Measurements from ENCODE around the gene GFY.
A peak's percentile ranks its signal among the peaks of the same experiment; 100 is the strongest.
"Not testable (repeated sequence)": the region's sequence is repeated elsewhere in the genome, so short reads cannot be mapped to it uniquely, and the experiment has no call there.

The GFY gene

DNA sequence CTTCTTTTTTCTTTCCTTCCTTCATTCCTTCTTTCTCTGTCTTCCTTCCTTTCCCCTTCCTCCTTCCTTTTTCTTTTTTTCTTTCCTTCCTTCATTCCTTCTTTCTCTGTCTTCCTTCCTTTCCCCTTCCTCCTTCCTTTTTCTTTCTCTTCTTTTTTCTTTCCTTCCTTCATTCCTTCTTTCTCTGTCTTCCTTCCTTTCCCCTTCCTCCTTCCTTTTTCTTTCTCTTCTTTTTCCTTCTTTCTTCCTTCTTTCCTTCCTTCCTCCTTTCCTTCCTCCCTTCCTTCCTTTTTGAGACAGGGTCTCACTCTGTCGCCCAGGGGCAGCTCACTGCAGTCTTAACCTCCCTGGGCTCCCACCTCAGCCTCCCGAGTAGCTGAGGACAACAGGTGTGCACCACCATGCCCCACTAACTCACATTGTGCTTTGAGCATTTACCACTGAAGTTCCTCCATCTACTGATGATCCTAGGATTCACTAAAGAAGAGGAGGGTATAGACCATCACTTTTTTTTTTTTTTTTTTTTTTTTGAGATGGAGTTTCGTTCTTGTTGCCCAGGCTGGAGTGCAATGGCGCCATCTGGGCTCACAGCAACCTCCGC, 19.0 kb downstream of the GFY start:
- peak; percentile 35 for DNase-seq (ENCODE audit: low spot score)

DNA sequence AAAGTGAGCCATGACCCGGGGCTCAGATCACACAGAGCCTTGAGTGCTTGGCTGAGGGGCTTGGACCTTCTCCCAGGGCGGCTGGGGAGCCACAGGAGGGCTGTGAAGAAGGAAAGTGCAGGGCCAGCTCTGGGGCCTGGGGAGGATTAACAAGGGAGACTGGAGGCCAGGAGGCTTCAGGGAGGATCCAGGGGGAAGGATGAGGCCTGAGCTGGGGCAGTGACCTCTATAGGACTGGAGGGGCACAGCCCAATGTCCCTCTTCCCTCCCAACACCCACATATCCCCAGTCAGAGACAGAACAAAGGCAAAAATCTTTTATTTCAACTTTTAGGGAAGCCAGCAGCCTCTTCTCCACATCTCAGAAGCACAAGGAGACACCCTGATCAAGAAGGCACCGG, 20.8 kb downstream of the GFY start:
- no peak for DNase-seq (ENCODE audit: low spot score)

DNA sequence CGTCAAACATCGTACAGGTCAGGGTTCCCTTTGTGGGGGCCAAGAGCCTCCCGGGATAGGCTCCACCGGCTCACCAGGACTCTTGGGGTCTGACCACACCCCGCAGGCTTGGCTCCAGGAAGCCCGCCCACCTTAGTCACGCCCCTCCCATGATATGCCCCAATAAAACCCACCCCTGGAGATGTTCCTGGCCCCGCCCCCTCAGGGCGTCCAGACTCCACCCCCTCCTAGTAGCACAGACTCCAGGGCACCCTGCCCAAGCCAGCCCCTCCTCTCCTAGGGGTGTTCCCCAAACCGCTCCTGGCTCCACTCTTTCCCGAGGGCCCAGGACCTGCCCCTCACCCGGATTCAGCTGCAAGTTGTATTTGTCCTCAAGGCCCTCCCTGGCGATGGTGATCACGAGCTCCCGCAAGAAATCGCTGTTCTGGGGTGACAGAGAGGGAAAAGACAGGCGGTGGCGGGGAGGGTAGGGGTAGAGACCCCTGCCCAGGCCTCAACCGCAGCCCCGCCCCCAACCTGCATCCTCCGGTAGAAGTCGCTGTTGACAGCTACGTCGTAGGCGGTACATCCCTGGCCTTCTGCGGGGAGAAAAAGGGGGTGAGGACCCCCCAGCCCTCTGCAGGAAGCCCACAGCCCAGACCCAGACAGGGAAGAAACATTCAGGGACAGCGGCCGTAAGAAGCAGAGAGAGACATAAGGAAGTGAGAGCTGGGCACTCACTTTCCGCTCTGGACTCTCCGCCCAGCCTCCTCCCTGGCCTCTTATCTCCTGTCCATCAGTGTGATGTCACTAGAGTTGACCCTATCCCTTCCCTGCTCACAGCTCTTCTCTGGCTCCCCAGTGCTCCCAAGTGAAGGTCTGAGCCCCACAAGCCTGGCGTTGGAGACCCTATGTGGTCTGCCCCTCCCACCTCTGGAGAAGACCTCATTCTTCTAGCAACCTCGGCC, 22.6 kb downstream of the GFY start:
- peak; percentile 86 for DNase-seq (ENCODE audit: low spot score)

DNA sequence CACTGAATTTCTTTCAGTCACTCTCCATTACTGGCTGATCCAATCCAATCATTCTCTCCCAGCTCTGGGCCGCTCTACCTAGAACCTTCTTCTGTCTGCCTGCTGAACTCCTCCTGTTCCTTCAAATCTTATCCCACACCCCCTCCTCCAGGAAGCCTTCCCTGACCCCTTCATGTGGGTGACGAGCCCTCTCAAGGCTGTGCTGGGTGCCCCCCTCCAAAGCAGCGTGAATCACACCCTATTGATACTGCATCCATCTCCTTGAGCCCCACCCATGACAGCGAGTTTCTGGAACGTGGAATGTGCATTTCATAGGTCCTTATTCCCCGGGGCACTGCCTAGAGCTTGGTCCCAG, 23.2 kb downstream of the GFY start:
- DNase-seq (ENCODE audit: low spot score): no peak

DNA sequence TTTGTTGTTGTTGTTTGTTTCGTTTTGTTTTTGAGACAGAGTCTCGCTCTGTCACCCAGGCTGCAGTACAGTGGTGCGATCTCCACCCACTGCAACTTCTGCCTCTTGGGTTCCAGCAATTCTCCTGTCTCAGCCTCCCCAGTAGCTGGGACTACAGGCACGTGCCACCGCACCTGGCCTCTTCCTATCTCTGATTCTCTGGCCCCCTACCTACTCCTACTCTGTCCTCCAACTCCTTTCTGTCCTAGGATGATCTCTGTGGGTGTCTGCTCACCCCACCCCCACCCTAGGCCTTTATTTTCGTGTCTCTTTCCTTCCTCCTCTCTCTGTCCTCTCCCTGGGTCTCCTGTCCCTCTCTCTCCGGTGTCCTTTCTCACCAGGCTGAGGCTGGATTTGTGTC, 25.2 kb downstream of the GFY start:
- no peak for DNase-seq (ENCODE audit: low spot score)

DNA sequence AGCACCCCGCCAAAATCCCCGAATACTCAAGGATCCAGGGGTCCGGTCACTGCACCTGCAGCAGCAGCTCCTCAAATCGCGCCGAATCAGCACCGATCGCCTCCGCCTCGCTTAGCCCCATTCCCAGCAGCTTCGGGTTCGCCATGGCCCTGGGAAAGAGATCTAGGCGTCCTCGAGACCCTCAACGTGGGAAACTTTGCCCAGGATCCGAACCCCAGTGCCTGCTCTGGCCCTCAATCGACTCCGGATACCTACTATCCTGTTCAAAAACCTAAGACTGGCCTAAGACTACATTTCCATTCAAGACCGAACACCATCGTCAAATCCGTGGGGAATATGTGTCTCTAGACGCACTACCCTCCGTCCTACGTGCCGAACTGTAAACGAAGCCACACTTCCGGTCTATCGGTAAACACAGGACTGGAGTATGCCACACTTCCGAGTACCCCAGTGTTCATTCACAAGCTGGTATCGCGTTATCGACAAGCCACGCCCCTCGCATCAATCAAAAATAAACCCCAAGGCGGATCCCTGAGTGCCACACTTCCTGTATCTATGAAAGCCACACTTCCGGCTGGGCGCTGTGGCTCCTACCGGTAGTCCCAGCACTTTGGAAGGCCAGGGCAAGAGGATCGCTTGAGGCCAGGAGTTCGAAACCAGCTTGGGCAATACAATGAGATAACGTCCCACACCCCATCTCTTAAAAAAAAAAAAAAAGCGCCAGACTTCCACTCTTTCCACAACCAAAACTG, 26.4 kb downstream of the GFY start, which contains the start of gene PIH1D1:
PIH1D1 (minus strand) TSS at position 385 of the 752 bp plus-strand sequence; CDS start at position 145, 240 bp downstream.
- peak; percentile 99 for DNase-seq (ENCODE audit: low spot score)

DNA sequence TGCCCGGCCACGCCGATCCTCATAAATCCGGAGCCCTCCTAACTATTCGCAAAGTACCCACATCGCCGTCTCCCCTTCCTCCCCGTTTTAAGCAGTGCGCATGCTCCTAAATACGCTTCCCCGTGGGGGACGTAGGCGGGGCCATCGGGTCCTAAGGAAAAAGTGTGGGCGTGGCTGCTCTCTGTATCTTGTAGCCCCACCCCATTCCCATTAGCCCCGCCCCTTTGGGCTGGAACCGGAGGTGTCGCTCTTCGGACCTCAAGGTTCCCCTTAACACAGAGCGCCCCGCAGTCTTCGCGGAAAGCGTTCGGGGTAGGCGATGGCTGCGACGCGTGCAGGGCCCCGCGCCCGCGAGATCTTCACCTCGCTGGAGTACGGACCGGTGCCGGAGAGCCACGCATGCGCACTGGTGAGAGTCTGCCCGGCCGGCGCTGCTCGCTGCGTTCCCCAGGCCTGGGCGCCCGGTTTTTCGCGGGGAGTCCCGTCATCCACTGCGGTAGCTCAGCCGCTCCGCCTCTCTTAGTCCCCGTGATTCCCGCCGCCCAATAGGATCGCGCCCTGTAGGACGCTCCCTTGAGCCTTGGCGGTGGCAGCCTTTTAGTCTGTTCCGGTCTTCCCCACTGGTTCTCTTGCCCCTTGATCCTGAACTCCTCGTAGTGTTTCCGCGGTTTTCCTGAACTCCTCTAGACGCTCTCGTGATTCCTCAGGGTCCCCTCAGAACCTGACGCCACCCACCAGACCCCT, 28.0 kb downstream of the GFY start, which contains the start of gene ALDH16A1:
ALDH16A1 (plus strand) TSS at position 213 of the 744 bp plus-strand sequence; CDS start at position 320, 107 bp downstream.
- peak; percentile 98 for DNase-seq (ENCODE audit: low spot score)

DNA sequence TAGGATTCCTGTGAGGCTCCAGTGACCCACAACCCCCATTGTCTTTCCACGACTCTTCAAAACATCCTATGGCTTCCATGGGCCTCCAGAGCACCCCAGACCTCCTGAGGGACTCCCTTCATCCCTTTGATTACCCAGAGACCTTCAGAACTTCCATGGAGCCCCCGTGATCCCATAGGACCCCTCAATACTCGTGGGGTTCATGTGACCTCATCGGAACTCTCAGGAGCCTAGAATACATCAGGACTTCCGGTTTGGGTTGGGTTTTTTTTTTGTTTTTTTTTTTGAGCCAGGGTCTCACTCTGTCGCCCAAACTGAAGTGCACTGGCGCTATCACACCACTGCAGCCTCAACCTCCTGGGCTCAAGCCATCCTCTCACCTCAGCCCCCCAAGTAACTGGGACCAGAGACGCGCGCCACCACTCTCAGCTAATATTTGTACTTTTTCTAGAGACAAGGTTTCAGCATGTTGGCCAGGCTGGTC, 28.6 kb downstream of the GFY start:
- peak; percentile 79 for DNase-seq (ENCODE audit: low spot score)

DNA sequence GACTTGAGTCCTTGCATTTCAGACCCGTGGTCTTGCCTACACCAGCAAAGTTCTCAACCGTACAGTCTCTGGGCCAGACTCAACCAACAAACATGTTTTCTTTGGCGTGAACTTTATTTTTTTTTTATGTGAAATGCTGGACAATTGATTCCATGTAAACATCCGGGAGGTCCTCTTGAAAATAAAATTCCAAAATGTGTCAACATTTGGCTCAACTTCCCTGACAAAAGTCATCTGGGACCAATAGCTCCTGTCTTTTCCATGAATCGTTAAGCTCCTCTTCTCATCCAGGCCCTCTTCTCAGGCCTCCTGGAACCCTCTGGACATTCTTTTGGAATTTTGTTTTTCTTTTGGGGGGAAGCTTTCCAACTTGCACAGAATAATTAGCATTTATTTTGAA, 30.6 kb downstream of the GFY start:
- no peak for DNase-seq (ENCODE audit: low spot score)

DNA sequence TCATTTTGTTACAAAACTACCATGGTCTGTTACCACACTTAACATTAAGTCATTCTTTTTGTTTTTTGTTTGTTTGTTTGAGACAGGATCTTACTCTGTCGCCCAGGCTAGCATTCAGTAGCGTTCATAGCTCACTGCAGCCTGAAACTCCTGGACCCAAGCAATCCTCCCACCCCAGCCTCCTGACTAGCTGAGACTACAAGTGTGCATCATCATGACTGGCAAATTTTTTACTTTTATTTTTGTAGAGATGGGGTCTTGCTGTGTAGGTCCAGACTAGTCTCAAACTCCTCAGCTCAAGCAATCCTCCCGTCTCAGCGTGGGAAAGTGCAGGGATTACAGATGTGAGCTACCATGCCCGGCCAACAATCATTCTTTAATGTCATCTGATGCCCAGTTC, 31.1 kb downstream of the GFY start:
- no peak for DNase-seq (ENCODE audit: low spot score)

DNA sequence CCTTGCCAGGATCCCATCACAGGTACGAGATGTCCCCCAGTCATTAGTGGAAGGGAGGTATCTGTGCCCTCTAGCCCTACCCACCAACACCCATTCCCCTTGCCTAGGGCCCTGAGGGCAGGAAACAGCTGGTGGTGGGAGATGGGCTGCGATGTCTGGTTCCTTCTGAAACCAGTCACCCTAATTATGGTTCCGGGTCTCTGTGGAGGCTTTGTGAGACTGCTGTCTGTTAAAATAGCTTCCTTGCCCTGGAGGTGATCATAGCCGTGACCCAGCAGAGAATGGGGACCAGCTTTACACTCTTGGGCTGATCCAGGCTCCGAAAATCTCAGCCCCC, 33.3 kb downstream of the GFY start:
- DNase-seq (ENCODE audit: low spot score): no peak

DNA sequence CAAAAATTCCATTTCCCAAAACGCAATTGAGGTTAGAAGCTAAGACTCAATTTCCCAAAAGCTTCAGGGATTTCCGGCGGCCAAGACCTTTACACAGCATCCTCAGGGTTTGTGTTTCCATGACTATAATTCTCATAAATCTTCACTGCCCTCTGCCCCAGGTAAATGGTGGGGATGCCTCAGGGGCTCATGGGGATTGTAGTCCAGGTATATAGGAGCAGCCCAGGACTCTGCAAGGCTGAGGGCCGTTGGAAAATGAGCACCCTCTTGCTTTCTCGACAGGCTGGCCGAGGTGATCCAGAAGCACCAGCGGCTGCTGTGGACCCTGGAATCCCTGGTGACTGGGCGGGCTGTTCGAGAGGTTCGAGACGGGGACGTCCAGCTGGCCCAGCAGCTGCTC, 34.2 kb downstream of the GFY start:
- DNase-seq (ENCODE audit: low spot score): no peak

DNA sequence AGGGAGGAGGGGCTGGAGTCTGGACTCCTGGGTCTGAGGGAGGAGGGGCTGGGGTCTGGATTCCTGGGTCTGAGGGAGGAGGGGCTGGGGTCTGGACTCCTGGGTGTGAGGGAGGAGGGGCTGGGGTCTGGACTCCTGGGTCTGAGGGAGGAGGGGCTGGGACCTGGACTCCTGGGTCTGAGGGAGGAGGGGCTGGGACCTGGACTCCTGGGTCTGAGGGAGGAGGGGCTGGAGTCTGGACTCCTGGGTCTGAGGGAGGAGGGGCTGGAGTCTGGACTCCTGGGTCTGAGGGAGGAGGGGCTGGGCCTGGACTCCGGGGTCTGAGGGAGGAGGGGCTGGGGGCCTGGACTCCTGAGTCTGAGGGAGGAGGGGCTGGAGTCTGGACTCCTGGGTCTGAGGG, 35.9 kb downstream of the GFY start:
- not testable (repeated sequence) for DNase-seq (ENCODE audit: low spot score)

DNA sequence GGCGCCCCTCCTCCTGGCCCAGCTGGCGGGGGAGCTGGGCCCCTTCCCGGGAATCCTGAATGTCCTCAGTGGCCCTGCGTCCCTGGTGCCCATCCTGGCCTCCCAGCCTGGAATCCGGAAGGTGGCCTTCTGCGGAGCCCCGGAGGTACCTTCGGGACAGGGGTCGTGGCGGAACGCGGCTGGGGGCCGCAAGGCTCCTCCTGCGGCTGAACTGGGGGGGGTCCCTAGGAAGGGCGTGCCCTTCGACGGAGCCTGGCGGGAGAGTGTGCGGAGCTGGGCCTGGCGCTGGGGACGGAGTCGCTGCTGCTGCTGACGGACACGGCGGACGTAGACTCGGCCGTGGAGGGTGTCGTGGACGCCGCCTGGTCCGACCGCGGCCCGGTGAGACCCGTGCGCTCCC, 36.5 kb downstream of the GFY start:
- DNase-seq (ENCODE audit: low spot score): no peak

DNA sequence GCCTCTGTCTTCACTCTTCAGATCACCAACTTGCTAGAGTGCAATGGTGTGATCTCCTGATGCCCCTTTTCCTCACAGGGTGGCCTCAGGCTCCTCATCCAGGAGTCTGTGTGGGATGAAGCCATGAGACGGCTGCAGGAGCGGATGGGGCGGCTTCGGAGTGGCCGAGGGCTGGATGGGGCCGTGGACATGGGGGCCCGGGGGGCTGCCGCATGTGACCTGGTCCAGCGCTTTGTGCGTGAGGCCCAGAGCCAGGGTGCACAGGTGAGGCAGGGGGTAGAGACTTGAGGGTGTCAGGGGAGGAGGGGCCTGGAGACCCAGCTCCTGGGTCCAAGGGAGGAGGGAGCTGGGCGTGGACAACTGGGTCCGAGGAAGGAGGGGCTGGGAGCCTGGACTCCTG, 37.3 kb downstream of the GFY start:
- DNase-seq (ENCODE audit: low spot score): no peak

DNA sequence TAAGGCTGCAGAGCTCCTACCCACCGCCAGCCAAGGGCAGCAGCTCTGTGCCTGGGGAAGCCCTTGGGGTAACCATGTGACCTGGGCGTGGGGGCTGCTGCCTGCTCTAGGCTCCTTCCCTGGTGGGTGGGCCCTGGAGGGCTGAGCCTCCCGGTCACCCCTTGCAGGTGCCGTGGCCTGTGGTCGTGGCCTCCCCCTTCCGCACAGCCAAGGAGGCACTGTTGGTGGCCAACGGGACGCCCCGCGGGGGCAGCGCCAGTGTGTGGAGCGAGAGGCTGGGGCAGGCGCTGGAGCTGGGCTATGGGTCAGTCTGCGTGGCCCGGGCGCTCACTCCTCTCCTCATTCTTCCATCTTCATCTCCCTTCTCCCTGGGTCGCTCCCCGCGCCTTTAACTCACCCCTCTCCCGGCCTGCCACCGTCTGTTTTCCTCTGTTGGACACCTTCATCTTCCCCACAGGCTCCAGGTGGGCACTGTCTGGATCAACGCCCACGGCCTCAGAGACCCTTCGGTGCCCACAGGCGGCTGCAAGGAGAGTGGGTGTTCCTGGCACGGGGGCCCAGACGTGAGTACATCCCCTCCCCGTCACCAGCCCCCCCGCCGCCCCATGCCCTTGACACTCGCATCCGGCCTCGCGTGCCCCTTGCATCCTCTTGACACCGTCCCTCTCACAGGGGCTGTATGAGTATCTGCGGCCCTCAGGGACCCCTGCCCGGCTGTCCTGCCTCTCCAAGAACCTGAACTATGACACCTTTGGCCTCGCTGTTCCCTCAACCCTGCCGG, 39.0 kb downstream of the GFY start:
- DNase-seq (ENCODE audit: low spot score): no peak

DNA sequence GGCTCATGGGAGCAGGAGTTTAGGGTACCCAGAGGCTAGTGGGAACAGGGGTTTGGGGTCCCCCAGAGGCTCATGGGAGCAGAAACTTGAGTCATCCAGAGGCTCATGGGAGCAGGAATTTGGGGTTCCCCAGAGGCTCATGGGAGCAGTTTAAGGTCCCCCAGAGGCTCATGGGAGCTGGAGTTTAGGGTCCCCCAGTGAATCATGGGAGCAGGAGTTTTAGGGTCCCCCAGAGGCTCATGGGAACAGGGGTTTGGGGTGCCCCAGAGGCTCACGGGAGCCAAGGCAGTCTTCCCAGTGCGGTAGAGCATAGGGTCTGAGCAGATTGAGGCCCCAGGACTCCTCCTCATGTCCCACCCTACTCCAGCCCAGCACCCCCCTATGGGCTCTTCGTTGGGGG, 40.2 kb downstream of the GFY start:
- no peak for DNase-seq (ENCODE audit: low spot score)

DNA sequence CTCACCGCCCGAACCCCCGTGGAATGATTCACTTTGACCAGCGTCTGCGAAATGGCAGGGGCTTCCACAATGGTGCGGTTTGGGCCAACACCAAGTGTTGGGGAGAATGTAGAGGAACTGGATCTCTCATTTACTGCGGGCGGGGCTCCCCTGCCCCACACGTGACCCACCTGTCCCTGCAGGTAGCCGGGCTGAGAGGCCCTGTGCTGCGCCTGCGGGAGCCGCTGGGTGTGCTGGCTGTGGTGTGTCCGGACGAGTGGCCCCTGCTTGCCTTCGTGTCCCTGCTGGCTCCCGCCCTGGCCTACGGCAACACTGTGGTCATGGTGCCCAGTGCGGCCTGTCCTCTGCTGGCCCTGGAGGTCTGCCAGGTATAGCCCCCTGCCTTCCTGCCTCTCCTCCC, 43.0 kb downstream of the GFY start:
- no peak for DNase-seq (ENCODE audit: low spot score)

DNA sequence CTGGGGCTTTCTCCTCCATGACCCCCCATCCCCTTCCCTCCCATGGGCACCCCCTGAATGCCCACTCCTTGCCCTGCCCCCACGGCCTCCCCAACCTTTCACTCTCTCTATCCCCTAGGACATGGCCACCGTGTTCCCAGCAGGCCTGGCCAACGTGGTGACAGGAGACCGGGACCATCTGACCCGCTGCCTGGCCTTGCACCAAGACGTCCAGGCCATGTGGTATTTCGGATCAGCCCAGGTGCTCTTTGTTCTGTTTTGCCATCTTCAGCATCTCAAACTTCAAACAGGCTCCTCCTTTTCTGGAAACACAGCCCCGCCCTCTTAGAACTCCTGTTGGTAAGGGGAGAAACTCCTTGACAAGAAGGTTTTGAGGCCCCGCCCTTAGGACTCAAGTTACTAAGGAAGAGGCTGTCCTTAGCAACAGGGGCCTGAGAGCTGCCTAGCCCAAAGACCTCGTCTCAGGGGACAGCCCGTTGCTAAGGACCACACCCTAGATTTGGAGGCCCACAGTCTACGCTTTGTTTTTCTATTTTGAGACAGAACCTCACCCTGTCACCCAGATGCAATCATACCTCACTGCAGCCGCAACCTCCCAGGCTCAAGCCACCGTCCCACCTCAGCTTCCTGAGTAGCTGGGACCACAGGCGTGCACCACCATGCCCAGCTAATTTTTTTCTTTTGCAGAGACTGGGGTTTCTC, 43.7 kb downstream of the GFY start:
- DNase-seq (ENCODE audit: low spot score): peak; percentile 94

DNA sequence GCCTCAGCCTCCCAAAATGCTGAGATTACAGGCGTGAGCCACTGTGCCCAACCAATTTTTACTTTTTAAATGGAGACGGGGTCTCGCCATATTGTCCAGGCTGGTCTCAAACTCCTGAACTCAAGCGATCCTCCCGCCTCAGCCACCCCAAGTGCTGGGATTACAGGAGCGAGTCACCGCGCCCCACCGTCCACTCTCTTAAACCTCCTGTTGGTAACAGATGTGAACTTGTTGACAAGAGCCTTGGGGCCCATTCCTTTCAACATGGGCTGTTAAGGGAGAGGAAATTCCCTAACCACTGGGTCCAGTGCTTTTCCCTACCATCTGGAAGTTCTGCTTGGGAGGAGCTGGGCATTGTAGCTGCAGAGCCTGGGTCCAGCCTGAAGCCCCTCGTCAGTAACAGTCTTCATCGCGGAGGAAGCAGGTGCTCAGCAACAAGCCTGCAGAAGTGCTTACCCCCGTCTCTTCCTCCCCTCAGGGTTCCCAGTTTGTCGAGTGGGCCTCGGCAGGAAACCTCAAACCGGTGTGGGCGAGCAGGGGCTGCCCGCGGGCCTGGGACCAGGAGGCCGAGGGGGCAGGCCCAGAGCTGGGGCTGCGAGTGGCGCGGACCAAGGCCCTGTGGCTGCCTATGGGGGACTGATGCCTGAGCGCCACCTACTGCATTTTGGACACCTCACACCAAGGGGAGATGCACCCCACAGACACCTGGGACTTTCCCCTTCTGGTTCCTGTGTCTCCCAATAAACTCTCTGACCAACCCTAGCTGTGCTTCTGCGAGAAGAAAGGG, 44.8 kb downstream of the GFY start:
- peak; percentile 71 for DNase-seq (ENCODE audit: low spot score)

All from NAMALWA (cell line).